Endometrial microvascular endothelial cells (primary cell): ENCODE data around the gene R3HDM2. TPM values are rescaled to one million over a fixed set of nuclear protein-coding genes. Genes with fewer than 3 reads are reported as not detected.
"Not testable (repeated sequence)": the region's sequence is repeated elsewhere in the genome, so short reads cannot be mapped to it uniquely, and the experiment has no call there.

Source experiments
- in situ Hi-C: cut with HindIII; loops from 2 replicates; pipeline ENCODE4 v1.10.0; 2017; ENCODE audit warnings: low sequenced_read_pairs, low pct_unique_long_range_greater_than_20kb; ENCODE audit errors: inconsistent ontology term
- total RNA-seq: library from RNA; depleted of rRNA; stranded (reverse); fragments of >200 nt; gene quantifications from one replicate; pipeline ENCODE4 v1.2.3, GENCODE V29; 2015; ENCODE audit errors: inconsistent ontology term

Gene R3HDM2
- total RNA-seq, 1 donor from 2014 or later = 16.8 TPM

- in situ Hi-C loops = not testable (repeated sequence)
Measured at GRCh38 chr12:57364156-57364555, 66.7 kb downstream of the R3HDM2 start.

DNA sequence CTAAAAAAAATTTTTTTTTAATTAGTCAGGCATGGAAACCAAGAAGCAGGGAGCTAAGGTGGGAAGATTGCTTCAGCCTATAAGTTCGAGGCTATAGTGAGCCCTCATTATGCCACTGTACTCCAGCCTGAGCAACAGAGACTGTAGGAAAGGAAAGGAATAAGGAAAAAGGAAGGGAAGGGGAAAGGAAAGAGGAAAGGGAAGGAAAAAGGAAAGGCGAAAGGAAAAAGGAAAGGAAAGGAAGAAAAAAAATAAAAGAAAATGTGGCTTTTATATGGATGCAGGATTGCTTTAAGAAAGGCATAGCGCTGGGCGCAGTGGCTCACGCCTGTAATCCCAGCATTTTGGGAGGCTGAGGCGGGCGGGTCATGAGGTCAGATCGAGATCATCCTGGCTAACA is 70.4 kb downstream of the R3HDM2 start:
- in situ Hi-C loops = no loop called here

- in situ Hi-C loops = no loop called here
Measured at GRCh38 chr12:57358646-57359045, 72.2 kb downstream of the R3HDM2 start.

- in situ Hi-C loops = no loop called here
Measured at GRCh38 chr12:57355734-57356133, 75.1 kb downstream of the R3HDM2 start.

DNA sequence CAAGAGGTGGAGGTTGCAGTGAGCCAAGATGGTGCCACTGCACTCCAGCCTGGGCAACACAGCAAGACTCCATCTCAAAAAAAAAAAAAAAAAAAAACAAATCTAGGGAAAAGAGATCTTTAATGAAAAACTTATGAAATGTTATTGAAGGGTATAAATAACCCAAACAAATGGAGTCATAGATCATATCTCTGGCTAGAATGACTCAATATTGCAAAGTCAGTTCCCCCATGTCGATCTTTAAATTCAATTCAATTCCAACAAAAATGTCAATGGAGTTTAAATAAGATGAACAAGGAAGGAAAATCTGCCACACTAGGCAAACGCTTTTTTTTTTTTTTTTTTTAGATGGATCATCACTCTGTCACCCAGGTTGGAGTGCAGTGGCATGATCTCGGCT is 78.7 kb downstream of the R3HDM2 start:
- in situ Hi-C loops = no loop called here

GRCh38 chr12:57347284-57347683 is 83.6 kb downstream of the R3HDM2 start:
- in situ Hi-C loops = no loop called here

DNA sequence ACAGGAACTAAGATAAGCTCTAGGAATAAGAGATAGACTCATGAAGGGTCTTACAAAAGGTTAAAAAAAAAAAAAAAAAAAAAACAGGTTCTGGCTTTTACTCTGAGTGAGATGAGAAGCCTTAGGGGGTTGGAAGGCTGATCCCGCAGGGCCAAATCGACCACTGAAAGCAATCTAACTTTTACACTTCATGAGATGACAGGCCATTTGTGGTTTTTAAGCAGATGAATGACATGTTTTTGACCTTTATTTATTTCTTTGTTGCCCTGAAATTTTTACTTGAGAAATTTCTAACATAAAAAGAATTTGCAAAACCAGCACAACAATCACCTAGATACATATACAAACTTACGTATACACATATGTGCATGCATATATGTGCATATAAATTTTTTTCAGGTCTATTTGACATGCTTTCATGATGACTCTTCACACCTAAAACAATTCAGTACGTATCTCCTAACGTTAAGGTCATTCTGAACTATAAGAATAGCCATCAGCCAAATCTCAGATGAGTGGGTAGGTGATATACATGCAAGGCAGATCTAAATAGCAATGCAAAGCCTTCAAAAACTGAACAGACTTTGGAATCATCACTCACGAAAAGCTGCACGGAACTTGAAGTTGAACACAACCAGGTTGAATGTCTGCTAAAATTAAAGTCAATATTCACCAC is 87.0 kb downstream of the R3HDM2 start:
- in situ Hi-C loops = no loop called here

DNA sequence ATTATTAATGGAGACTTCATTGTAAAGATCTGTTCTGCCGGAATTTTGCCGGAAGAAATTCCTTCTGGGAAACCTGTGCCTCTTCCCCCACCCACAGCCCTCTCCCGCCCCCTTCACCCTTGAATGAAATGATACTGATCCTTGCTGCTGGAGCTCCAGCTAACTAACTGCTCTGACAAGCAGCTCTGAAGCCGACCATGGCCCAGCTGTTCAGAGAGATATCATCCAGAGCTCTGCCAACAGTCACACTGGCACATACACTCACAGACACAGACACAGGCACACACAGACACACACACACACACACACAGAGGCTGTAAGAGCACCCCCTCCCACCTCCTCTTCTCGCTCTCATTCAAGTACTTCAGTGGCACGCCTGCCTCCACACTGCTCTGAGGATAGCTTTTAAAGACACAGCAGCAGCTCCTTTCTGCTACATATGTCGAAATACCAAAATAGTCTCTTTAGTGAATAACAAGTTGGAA is 88.6 kb downstream of the R3HDM2 start:
- in situ Hi-C loops = no loop called here

- in situ Hi-C loops = no loop called here
Measured at GRCh38 chr12:57341275-57341990, 89.4 kb downstream of the R3HDM2 start.

DNA sequence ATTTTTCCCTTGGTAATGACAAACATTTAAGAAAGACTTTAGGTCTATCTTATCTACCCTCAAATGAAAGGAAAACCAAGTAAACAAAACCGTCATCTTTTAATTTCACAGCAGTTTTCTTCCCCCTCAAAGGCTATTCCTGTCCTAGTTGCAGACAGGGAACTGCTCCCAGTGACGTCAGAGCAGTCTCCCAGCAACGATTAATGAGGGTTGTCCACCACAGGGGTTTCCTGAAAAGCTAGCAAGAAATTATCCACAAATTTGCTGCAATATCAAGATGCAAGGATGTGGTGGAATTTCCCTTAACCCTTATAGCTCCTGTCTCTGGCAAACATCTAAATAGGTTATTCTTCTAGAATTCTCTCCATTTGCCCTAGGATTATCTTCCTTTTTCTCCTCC is 90.7 kb downstream of the R3HDM2 start:
- in situ Hi-C loops = no loop called here

DNA sequence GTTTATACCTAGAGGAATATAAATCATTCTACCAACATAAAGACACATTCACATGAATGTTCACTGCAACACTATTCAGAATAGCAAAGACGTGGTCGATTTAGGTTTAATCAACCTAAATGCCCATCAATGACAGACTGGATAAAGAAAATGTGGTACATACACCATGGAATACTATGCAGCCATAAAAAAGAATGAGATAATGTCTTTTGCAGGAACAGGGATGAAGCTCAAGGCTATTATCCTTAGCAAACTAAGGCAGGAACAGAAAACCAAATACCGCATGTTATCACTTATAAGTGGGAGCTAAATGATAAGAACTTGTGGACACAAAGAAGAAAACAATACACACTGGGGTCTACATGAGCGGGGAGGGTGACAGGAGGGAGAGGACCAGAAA is 94.5 kb downstream of the R3HDM2 start:
- in situ Hi-C loops = not testable (repeated sequence)

- in situ Hi-C loops = no loop called here
Measured at GRCh38 chr12:57334219-57334618, 96.6 kb downstream of the R3HDM2 start.

DNA sequence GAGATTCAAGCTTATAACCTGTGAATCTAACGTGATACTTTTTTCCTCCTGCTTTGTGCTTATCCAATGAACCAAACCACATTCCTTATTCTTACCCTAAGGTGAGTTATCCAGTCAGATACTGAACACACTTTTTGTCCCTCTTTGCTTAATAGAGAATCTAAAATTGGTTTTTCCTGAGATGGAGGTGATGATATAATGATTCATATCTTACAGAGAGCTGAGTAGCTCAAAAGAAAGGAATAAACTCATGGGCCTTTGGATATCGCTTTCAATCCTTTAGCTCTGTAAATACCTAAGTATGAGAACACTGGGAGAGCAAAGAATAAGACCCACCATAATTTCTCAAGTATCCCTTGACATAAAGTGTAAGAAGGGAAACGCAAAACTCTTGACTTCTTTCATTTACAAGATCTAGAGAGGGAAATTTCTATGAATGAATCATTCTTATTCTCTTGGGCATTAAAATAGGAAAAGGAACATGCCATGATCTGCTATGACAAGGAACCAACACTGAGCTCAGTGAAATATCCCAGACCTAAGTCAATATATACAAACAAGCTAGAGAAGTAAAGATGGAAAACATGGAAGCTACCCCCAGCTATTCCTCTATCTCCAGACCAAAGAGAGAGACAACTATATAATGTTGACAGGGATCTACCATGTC is 98.1 kb downstream of the R3HDM2 start:
- in situ Hi-C loops = no loop called here

- in situ Hi-C loops = no loop called here
Measured at GRCh38 chr12:57330992-57331391, 99.9 kb downstream of the R3HDM2 start.

- in situ Hi-C loops = no loop called here
Measured at GRCh38 chr12:57329219-57329618, 101.6 kb downstream of the R3HDM2 start.

- in situ Hi-C loops = no loop called here
Measured at GRCh38 chr12:57325395-57325794, 105.4 kb downstream of the R3HDM2 start.

DNA sequence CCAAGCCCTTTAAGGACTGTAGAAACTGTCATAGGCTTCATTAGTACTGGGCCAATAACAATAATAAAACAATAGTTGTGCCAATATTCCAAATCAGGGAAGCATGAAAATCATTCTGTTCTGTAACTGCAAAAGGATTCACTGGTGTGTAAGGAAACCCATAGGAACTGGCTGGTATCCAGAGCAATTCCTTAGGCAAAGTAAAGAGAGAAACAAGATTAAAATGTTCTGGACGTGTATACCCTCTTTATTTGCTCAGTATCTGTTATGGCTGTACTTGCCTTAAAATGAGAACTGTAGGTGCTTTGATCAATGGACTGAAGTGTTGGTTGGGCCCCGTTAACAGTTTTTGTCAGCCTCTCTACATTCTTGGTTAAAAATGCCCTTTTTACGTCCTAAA is 107.4 kb downstream of the R3HDM2 start:
- in situ Hi-C loops = no loop called here

- in situ Hi-C loops = no loop called here
Measured at GRCh38 chr12:57320639-57321038, 110.2 kb downstream of the R3HDM2 start.

GRCh38 chr12:57319678-57320469 is 111.0 kb downstream of the R3HDM2 start:
- in situ Hi-C loops = no loop called here
